GM21717 (cell line): ENCODE measurements around the gene PIGP.
"Not testable (repeated sequence)": the region's sequence is repeated elsewhere in the genome, so short reads cannot be mapped to it uniquely, and the experiment has no call there.

ENCODE experiments used
- ATAC-seq: cut with Tn5 transposase; IDR thresholded peaks from one replicate; pipeline ENCODE4 v1.9.1; 2021; ENCODE audit warnings: mild to moderate bottlenecking, moderate library complexity; ENCODE audit not compliant: unreplicated experiment

PIGP gene

DNA sequence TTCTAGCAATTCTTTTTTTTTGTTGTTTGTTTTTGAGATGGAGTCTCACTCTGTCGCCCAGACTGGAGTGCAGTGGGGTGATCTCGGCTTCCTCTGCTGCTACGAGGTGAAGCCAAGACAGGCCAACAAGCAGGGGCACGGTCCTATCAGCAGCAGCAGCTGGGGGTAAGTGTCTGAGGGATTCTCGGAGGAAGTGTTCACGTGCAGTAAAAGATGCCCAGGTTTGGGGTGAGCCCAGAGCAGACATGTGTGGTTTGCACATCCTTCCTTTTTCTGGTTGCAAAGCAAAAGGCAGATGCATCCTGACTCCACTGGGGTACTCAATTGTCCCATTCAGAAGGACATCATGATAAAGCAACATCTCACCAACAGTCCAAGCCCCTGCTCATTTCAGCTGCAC is 27.7 kb downstream of the PIGP start:
- ATAC-seq = no peak

DNA sequence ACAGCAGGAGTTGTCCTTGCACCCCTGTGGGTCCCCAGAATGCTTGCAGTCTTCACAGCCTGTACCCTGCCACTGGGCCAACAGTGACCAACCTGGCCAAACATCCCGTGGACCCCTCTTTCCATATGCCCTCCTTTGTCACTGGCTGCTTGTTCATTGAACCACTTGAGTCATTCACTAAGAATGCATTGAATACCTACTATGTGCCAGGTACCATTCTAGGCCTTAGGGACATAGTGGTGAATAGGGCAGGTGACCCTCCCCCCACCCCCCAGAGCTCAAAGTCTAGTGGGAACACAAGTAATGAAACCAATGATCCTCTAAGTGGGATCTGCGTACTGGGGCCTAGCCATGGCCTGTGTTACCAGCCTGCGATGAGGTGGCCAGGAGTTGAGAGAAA is 28.2 kb downstream of the PIGP start:
- no peak for ATAC-seq

DNA sequence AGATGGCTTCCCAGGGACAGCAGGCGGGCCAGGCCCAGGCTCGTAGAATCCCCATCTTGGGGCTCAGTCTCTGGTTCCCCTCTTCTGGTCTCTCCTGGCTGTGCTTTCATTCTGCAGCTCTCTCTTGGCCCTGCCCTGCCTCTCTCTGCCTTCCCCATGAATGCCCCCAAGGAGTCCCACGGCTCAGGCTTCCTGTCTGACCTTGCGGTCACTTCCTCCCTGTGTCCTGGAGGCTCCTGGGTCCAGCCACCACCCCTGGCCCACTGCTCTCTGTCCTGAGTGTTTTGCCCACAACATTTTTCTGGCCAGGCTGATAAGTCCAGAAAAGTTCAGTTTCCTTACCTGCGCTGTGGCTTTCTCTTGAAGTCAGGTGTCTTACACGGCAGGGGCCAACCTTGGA is 29.1 kb downstream of the PIGP start:
- ATAC-seq = no peak

DNA sequence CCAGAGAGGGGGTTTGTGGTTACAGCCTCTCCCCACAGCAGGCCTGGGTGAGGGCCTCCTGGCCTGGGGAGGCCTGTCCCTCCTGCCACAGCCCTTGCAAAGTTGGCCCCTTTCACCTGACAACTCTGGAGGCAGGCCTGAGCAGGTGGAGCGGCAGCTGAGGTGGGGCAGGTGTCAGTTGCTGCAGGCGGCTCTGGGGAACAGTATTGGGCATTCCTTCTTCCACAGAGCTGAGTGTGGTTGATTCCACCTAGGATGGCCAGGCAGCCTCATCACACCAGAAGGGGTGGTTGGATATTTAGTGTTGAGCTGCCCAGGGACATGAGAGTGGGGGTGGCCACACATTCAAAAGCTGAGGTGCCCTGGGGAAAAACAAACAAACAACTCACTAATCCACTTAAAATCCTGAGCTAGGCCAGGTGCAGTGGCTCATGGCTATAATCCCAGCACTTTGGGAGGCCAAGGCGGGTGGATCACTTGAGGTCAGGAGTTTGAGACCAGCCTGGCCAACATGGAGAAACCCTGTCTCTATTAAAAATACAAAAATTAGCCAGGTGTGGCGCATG is 31.1 kb downstream of the PIGP start:
- no peak for ATAC-seq

DNA sequence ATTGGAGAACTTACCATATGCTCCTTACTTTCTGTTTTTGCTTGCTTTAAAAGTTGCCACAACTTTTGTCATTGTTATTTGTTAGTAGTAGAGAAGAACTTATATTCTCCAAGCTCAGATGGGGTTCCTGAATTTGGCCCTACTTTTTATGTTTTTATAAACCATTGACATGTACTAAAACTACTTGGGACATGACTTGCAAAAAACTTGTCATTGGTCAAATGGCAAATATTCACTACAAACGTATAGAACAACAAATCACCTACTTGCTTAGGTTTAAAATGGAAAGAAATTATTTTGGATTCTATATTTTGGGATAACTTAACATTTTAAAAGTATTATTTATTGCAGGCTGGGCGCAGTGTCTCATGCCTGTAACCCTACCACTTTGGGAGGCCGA is 32.7 kb downstream of the PIGP start:
- no peak for ATAC-seq

DNA sequence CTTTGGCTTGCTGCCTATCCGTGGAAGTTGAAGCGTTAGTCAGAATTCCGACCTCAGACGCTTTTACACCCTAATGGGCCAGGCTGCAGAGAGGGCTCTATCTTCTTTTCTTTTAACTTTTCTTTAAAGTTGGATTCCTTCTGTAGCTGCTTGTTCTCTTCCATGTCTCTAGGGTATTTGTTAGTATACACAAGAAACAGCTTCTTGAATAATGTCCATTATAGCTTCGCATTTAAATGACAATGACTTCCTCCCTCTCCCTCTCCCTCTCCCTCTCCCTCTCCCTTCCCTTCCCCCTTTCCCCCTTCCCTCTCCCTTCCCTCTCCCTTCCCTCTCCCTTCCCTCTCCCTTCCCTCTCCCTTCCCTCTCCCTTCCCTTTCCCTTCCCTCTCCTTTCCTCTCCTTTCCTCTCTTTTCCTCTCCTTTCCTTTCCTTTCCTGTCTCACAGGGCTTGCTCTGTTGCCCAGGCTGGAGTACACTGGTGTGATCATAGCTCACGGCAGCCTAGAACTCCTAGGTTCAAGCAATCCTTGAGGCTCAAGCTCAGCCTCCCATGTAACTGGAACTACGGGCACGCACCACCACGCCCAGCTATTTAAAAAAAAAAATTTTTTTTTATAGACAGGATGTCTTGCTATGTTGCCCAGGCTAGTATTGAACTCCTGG is 33.3 kb downstream of the PIGP start:
- no peak for ATAC-seq

DNA sequence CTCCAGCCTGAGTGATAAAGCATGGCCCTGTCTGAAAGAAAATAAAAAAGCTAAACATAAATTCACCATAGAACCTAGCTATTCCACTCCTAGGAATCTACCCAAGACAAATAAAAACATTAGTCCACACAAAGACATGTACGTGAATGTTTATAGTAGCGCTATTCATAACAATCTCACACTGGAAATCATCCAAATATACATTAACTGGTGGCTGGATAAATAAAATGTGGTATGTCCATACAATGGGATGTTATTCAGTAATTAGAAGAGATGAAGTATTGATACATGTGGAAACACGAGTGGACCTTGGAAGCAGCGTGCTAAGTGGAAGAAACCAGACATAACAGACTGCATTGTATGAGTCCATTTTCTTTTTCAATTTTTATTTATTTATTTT is 36.7 kb downstream of the PIGP start:
- ATAC-seq = no peak

DNA sequence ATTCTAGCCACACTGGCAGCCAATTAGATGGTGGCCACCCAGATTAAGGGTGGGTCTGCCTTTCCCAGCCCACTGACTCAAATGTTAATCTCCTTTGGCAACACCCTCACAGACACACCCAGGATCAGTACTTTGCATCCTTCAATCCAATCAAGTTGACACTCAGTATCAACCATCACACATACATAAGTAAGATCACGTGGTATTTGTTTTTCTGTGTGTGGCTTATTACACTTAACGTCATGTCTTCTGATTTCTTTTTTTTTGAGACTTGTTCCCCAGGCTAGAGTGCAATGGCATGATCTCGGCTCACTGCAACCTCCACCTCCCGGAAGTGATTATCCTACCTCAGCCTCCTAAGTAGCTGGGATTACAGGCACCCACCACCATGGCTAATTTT is 38.5 kb downstream of the PIGP start:
- not testable (repeated sequence) for ATAC-seq

DNA sequence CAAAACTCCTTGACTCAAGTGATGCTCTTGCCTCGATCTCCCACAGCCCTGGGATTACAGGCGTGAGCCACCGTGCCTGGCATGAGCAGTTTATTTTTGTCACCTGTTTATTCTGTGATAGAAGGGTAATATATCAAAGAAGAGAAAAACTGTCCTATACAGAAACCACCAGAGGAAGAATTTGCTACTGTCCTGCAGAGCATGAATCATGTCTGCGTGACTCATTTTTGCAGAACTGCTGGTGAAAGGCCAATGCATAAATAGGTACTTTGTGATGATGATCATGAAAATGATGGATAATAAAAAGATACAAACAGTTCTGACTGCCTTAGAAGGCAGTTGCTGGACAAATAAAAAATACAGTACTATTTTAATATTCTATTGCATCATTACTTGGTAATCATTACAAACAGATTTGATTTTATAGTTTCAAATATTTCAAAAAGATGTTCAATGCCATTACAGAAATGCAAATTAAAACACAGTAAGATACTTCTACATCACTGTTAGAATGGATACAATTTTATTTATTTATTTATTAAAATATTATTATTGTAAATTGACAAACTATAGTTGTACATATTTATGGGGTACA is 39.9 kb downstream of the PIGP start:
- ATAC-seq = no peak

DNA sequence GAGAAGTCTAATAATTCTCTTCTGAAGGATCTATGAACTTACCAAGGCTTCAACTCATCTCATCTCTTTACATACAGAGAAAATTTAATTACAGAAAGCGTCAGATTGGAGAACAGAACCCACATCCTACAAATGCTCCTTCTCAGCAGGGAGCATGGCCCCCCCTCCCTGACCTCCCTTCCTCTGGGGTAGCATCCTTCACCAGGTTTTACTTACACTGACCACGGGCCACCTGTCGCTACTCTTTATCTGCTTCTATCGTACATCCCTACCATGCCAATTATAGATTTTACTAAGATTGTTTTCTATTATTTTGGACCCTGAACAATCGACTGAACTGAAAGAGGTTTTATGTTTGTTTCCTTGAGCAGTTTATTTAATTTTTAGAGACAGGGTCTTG is 40.6 kb downstream of the PIGP start:
- ATAC-seq = no peak

DNA sequence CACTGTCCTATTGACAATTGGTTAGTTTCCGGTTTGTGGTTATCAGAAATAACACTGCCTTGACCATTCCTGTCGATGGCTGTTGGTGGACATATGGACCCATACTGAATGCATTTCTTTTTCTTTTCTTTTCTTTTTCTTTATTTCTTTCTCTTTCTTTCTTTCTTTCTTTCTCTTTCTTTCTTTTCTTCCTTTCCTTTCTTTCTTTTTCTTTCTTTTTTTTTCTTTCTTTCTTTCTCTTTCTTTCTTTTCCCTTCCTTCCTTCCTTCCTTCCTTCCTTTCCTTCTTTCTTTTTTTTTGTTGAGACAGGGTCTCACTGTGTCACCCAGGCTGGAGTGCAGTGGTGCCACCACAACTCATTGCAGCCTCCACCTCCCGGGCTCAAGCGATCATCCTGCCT is 42.0 kb downstream of the PIGP start:
- no peak for ATAC-seq

DNA sequence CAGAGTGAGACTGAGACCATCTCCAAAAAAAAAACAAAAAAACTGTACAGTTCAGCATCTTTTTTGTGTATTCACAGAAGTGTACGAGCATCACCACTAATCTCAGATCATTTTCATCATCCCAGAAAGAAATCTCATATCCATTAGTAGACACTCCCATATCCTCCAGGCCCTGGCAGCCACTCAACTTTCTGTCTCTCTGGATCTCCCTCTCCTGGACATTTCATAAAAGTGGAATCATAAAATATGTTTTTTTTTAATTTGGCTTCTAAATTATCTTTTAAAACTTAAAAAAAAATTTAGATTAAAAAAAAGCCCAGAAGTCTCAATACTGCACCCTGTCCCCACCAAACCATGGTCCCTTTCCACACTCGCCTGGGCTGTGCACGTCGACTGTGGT is 44.3 kb downstream of the PIGP start:
- no peak for ATAC-seq

DNA sequence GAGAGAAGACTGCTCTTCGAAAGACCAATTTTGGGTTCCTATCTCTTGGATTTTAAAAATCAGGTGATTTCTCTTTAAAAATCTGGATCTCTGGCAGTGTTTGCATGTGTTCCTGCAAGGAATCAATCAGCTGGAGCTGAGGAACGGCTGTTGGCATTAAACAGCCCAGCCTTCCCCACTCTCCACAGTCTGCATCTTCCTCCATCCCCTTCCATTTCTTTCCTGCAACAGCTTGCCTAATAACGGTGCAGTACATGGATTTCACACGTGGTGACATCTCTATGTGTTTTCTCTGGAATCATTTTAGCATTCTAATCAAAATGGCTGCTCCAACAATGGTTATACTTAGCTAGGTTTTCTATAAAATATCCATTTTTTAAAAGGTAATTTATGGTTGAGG is 46.4 kb downstream of the PIGP start:
- no peak for ATAC-seq

DNA sequence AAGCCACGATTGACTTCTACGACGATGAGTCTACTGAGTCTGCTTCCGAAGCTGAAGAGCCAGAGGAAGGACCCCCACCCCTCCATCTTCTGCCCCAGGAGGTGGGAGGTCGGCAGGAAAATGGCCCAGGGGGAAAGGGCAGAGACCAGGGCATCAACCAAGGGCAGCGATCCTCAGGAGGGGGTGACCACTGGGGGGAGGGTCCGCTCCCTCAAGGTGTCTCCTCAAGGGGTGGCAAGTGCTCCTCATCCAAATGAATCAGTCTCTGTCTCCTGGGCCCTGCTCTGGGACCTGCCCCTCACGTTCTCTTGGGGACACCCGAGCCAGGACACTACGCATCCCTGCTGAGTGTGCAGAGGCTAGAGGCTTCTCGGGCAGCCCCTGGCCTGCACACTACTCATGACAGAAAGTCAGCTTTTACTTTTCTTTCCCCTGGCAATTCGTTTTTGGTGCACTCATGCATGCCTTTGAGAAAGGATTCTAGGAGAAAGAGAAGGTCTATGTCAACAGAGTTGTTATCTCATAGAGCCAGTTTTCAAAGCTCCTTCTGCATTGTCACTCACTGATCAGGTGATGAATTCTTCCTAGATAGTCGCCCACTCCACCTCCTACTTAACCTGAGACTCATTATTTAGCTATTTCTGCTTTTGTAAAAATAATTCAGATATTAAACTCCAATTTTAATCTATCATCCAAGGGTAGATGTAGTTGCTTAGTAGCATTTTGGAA is 54.8 kb downstream of the PIGP start:
- ATAC-seq = no peak
